ENCODE results near the gene TADA2B. TPM values are rescaled to one million over a fixed set of nuclear protein-coding genes. Genes with fewer than 3 reads are reported as not detected.

The TADA2B gene
- total RNA-seq, 1 experiment from 2014 or later, result 14.3 TPM

DNA sequence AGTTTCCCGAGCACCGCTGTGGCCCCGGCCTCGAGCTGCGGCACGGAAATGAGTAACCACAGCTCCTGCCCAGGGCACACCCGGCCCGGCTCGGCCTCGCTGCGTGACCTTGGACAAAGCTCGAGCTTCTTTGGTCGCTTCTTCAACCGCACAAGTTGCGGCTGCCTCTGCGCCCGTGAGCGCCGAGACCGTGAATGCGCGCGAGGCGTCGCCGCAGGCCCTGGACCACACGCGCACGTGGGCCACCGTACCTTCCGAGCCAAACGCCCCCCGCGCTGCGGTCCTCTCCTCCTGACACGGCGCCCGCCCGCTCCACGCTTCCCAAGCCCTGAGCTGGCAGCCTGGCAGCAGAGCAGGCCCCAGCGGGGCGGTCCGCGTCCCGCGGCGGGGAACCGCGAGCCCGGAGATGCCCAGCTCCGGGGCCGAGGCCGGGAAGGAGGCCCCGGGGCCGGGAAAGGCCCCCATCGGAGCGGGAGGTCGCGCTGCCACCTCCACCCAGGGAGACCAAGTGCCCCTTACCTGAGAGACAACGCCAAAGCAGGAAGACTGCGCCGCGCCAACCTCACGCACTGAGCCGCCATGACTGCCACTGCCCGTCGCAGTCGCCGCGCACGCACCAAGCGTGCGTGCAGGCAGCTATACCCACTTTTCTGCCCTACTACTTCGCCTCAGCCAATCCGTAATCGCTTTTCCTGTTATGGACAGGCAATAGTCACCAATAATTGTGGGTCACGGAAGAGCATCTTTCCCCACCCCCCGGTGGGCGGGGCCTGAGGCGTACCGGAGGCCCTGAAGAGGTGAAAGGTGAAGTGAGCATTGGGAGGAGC is 24.5 kb downstream of the TADA2B start, which contains the start of gene GRPEL1 (continued):
- TF ChIP-seq ARID4B (CRISPR knock-in tag; IDR thresholded peaks at IDR 0.05; ENCODE audit: borderline replicate concordance) (0 out of 2 replicates have a peak, but pooled peaks have one; percentile 10), FOXK1 (CRISPR knock-in tag; IDR thresholded peaks at IDR 0.05) (peak; percentile 83; the same call in 1 of the 2 replicates), NR2C2 (CRISPR knock-in tag; IDR thresholded peaks at IDR 0.05) (0 out of 2 replicates have a peak, but pooled peaks have one; percentile 19), ZSCAN18 (CRISPR knock-in tag; IDR thresholded peaks at IDR 0.05) (no peak), ZNF281 (CRISPR knock-in tag; IDR thresholded peaks at IDR 0.05) (no peak; the same call in 1 of the 2 replicates), ZNF396 (CRISPR knock-in tag; IDR thresholded peaks at IDR 0.05; ENCODE audit: borderline replicate concordance) (no peak), GABPB1 (CRISPR knock-in tag; IDR thresholded peaks at IDR 0.05) (no peak; the same call in 1 of the 2 replicates), SP1 (CRISPR knock-in tag; conservative IDR thresholded peaks at IDR 0.05) (peak; percentile 85), USF1 (CRISPR knock-in tag; IDR thresholded peaks at IDR 0.05) (0 out of 2 replicates have a peak, but pooled peaks have one; percentile 18), ZNF671 (CRISPR knock-in tag; IDR thresholded peaks at IDR 0.05) (no peak), OVOL2 (CRISPR knock-in tag; IDR thresholded peaks at IDR 0.05; ENCODE audit: borderline replicate concordance) (no peak), ZNF232 (CRISPR knock-in tag; IDR thresholded peaks at IDR 0.05) (no peak; the same call in 1 of the 2 replicates), RELA (CRISPR knock-in tag; IDR thresholded peaks at IDR 0.05; ENCODE audit: borderline replicate concordance) (peak; percentile 76; the same call in 1 of the 2 replicates), ESRRA (CRISPR knock-in tag; IDR thresholded peaks at IDR 0.05; ENCODE audit: borderline replicate concordance) (peak; percentile 70; the same call in 1 of the 2 replicates)
- TF ChIP-seq, protein P1, sequence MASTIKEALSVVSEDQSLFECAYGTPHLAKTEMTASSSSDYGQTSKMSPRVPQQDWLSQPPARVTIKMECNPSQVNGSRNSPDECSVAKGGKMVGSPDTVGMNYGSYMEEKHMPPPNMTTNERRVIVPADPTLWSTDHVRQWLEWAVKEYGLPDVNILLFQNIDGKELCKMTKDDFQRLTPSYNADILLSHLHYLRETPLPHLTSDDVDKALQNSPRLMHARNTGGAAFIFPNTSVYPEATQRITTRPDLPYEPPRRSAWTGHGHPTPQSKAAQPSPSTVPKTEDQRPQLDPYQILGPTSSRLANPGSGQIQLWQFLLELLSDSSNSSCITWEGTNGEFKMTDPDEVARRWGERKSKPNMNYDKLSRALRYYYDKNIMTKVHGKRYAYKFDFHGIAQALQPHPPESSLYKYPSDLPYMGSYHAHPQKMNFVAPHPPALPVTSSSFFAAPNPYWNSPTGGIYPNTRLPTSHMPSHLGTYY (CRISPR knock-in tag; IDR thresholded peaks at IDR 0.05), result no peak
- TF ChIP-seq, protein P2, sequence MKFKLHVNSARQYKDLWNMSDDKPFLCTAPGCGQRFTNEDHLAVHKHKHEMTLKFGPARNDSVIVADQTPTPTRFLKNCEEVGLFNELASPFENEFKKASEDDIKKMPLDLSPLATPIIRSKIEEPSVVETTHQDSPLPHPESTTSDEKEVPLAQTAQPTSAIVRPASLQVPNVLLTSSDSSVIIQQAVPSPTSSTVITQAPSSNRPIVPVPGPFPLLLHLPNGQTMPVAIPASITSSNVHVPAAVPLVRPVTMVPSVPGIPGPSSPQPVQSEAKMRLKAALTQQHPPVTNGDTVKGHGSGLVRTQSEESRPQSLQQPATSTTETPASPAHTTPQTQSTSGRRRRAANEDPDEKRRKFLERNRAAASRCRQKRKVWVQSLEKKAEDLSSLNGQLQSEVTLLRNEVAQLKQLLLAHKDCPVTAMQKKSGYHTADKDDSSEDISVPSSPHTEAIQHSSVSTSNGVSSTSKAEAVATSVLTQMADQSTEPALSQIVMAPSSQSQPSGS (CRISPR knock-in tag; IDR thresholded peaks at IDR 0.05; ENCODE audit: borderline replicate concordance, low read depth), result 0 out of 2 replicates have a peak, but pooled peaks have one; percentile 5
- TF ChIP-seq, protein P3, sequence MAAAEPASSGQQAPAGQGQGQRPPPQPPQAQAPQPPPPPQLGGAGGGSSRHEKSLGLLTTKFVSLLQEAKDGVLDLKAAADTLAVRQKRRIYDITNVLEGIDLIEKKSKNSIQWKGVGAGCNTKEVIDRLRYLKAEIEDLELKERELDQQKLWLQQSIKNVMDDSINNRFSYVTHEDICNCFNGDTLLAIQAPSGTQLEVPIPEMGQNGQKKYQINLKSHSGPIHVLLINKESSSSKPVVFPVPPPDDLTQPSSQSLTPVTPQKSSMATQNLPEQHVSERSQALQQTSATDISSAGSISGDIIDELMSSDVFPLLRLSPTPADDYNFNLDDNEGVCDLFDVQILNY (CRISPR knock-in tag; IDR thresholded peaks at IDR 0.05), result no peak
- TF ChIP-seq, protein P4, sequence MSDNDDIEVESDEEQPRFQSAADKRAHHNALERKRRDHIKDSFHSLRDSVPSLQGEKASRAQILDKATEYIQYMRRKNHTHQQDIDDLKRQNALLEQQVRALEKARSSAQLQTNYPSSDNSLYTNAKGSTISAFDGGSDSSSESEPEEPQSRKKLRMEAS (CRISPR knock-in tag; IDR thresholded peaks at IDR 0.05), result peak; percentile 77
- TF ChIP-seq, protein P5, sequence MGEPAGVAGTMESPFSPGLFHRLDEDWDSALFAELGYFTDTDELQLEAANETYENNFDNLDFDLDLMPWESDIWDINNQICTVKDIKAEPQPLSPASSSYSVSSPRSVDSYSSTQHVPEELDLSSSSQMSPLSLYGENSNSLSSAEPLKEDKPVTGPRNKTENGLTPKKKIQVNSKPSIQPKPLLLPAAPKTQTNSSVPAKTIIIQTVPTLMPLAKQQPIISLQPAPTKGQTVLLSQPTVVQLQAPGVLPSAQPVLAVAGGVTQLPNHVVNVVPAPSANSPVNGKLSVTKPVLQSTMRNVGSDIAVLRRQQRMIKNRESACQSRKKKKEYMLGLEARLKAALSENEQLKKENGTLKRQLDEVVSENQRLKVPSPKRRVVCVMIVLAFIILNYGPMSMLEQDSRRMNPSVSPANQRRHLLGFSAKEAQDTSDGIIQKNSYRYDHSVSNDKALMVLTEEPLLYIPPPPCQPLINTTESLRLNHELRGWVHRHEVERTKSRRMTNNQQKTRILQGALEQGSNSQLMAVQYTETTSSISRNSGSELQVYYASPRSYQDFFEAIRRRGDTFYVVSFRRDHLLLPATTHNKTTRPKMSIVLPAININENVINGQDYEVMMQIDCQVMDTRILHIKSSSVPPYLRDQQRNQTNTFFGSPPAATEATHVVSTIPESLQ (CRISPR knock-in tag; IDR thresholded peaks at IDR 0.05), result no peak
- TF ChIP-seq, protein P6, sequence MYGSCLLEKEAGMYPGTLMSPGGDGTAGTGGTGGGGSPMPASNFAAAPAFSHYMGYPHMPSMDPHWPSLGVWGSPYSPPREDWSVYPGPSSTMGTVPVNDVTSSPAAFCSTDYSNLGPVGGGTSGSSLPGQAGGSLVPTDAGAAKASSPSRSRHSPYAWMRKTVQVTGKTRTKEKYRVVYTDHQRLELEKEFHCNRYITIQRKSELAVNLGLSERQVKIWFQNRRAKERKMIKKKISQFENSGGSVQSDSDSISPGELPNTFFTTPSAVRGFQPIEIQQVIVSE (CRISPR knock-in tag; IDR thresholded peaks at IDR 0.05; ENCODE audit: borderline replicate concordance), result no peak; the same call in 1 of the 2 replicates

All from WTC11 (cell line).